Hepatocyte (in vitro differentiated cells): Measurements from ENCODE around the gene ZFHX2. TPM values are rescaled to one million over a fixed set of nuclear protein-coding genes. Genes with fewer than 3 reads are reported as not detected.
A peak's percentile ranks its signal among the peaks of the same experiment; 100 is the strongest.

Experiments used
- DNase-seq: peaks from one replicate; pipeline ENCODE4 v3.0.0-alpha.2; 2016; ENCODE audit warnings: low spot score
- H2AFZ ChIP-seq: fragments of 200-600 bp; sonication (generic); 2 replicates; pipeline ENCODE4 v1.6.0; 2016; ENCODE audit warnings: antibody characterized with exemption, mild to moderate bottlenecking
- H3K27ac ChIP-seq: fragments of 200-600 bp; sonication (generic); 2 replicates; pipeline ENCODE4 v1.5.1; 2016; ENCODE audit warnings: mild to moderate bottlenecking
- H3K27me3 ChIP-seq: fragments of 200-600 bp; sonication (generic); 2 replicates; pipeline ENCODE4 v1.6.1; 2016
- H3K36me3 ChIP-seq: fragments of 200-600 bp; sonication (generic); replicated peaks from 2 replicates; pipeline ENCODE4 v1.5.1; 2016; ENCODE audit warnings: low read depth; ENCODE audit not compliant: insufficient read depth
- H3K4me1 ChIP-seq: fragments of 200-600 bp; sonication (generic); 2 replicates; pipeline ENCODE4 v1.5.1; 2016; ENCODE audit warnings: mild to moderate bottlenecking, moderate library complexity; ENCODE audit not compliant: insufficient read depth
- H3K4me2 ChIP-seq: fragments of 200-600 bp; sonication (generic); 2 replicates; pipeline ENCODE4 v1.6.0; 2016
- H3K4me3 ChIP-seq: fragments of 200-600 bp; sonication (generic); 2 replicates; pipeline ENCODE4 v1.5.1; 2016; ENCODE audit warnings: mild to moderate bottlenecking
- H3K79me2 ChIP-seq: fragments of 200-600 bp; sonication (generic); 2 replicates; pipeline ENCODE4 v1.6.0; 2017; ENCODE audit warnings: mild to moderate bottlenecking
- H3K9me2 ChIP-seq: fragments of 200-600 bp; sonication (generic); replicated peaks from 2 replicates; pipeline ENCODE4 v1.6.0; 2017; ENCODE audit warnings: mild to moderate bottlenecking; ENCODE audit not compliant: insufficient read depth
- H3K9me3 ChIP-seq: fragments of 200-600 bp; sonication (generic); 2 replicates; pipeline ENCODE4 v1.5.1; 2016; ENCODE audit warnings: low read depth, mild to moderate bottlenecking
- H4K20me1 ChIP-seq: fragments of 200-600 bp; sonication (generic); 2 replicates; pipeline ENCODE4 v1.6.0; 2016; ENCODE audit warnings: mild to moderate bottlenecking; ENCODE audit not compliant: insufficient read depth, poor library complexity, severe bottlenecking
- EZH2 ChIP-seq: fragments of 200-600 bp; sonication (generic); IDR thresholded peaks from 2 replicates; pipeline ENCODE4 v1.6.1; 2016; ENCODE audit warnings: antibody characterized with exemption, mild to moderate bottlenecking, borderline replicate concordance
- EZH2phosphoT487 ChIP-seq: fragments of 200-600 bp; sonication (generic); IDR thresholded peaks from one replicate; pipeline ENCODE4 v1.6.1; 2018; ENCODE audit warnings: antibody characterized with exemption, mild to moderate bottlenecking, low read depth, moderate library complexity; ENCODE audit not compliant: unreplicated experiment, severe bottlenecking
- WGBS: methylation state at CpG from one replicate; pipeline ENCODE4 v1.1.6; 2016; ENCODE audit warnings: low lambda C conversion rate; ENCODE audit errors: missing lambda C conversion rate; 5-methylcytosine and 5-hydroxymethylcytosine counted together
- polyA plus RNA-seq: library from polyadenylated mRNA; unstranded; fragments of >200 nt; fragmentation: Nextera tagmentation; extraction: Ambion mirVana; gene quantifications from 2 replicates; pipeline ENCODE4 v1.2.1, GENCODE V29; 2016
- total RNA-seq: library from RNA; depleted of rRNA; stranded (reverse); fragments of >200 nt; gene quantifications from 2 replicates; pipeline ENCODE4 v1.2.3, GENCODE V29; 2014
- TF ChIP-seq, protein P1 (sequence below): fragments of 200-600 bp; sonication (generic); IDR thresholded peaks from 2 replicates; pipeline ENCODE4 v1.5.1; 2016; ENCODE audit warnings: antibody characterized with exemption, mild to moderate bottlenecking; ENCODE audit not compliant: poor library complexity

ZFHX2 gene
- total and polyA plus RNA-seq, 2 experiments from 2014 or later = 1.4 to 1.5 TPM

DNA sequence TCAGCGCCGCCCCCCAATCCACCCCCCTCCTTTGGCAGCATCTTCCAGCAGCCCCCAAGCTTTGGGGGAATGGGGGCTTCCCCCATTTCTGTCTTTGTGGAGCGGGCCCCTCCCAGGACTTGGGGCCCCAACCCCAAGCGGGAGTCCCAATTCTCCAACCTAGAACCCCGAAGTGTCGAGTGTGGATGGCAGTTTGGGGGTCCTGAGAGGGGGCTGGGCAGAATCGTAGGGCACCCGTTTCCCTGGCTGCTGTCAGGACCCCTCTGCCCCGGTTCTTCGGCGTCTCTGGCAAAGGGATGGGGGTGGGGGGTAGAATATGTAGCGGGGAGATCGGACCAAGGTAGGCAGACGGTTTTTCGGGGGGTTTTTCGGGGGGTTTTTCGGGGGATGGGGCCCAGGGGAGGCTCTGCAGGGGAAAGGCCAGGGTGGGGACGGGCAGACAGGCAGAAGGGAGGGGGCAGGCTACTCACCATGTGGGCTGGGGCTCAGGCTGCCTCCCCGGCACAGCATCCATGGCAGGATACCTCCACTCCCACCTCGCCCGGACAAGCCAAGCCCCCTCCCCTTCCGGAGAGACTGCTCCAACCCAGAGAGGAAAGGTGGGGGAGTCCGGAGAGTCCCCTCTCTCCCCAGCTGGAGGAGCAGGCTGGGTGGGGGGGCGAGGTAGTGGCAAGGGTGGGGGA lies 26.3 kb upstream of the ZFHX2 start:
- H3K4me2 ChIP-seq = peak overlapping the region; percentile 82
- H3K27me3 ChIP-seq = peaks cover 67% of the 10 kb centered on the region
- WGBS = 10% methylated on average over 15 of the region's 24 CpGs
- no peaks in the 10 kb centered on the region for H4K20me1 ChIP-seq
- no peaks in the 10 kb centered on the region for H3K9me2 ChIP-seq
- peaks cover 10% of the 10 kb centered on the region for H3K4me1 ChIP-seq
- peak; percentile 10 for DNase-seq
- TF ChIP-seq EZH2 = no peak
- TF ChIP-seq EZH2phosphoT487 = no peak
- TF ChIP-seq, protein P1, sequence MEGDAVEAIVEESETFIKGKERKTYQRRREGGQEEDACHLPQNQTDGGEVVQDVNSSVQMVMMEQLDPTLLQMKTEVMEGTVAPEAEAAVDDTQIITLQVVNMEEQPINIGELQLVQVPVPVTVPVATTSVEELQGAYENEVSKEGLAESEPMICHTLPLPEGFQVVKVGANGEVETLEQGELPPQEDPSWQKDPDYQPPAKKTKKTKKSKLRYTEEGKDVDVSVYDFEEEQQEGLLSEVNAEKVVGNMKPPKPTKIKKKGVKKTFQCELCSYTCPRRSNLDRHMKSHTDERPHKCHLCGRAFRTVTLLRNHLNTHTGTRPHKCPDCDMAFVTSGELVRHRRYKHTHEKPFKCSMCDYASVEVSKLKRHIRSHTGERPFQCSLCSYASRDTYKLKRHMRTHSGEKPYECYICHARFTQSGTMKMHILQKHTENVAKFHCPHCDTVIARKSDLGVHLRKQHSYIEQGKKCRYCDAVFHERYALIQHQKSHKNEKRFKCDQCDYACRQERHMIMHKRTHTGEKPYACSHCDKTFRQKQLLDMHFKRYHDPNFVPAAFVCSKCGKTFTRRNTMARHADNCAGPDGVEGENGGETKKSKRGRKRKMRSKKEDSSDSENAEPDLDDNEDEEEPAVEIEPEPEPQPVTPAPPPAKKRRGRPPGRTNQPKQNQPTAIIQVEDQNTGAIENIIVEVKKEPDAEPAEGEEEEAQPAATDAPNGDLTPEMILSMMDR = no peak
- H3K9me3 ChIP-seq = no peaks in the 10 kb centered on the region
- no peak overlapping the region for H2AFZ ChIP-seq
- no peak overlapping the region for H3K27ac ChIP-seq
- no peaks in the 10 kb centered on the region for H3K36me3 ChIP-seq
- H3K4me3 ChIP-seq = no peak overlapping the region
- no peaks in the 10 kb centered on the region for H3K79me2 ChIP-seq

DNA sequence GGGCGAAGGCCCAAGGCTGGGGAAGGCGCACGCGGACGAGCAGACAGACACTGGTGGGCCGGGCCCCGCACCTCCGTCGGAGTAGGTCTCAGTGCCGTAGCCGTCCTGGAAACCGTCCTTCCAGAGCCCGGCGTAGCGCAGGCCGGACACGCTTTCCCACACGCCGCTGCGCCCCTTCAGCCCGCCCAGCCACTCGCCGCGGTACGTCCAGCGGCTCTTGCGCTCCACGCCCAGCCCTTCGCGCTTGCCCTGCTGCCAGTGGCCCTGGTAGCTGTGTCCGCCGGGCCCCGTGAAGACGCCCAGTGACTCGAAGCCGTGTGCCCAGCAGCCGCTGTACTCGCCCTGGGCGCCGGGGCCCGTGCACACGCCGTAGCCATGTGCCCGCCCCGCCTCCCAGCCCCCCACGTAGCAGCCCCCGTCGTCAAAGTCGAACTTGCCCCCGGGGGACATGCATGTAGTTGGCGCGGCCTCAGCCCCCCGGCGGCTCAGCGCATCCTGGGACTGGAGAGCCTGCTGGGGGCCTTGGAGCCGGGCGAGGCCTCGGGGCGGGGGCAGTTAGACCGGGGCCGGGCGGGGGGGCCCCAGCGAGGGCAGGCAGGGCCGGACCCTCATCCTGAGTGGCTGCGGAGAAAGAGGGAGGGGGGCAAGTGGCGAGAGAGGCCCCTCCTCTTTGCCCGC lies 25.6 kb upstream of the ZFHX2 start:
- H3K79me2 ChIP-seq = no peaks in the 10 kb centered on the region
- TF ChIP-seq EZH2 (peak; percentile 10), EZH2phosphoT487 (no peak)
- H3K9me3 ChIP-seq = no peaks in the 10 kb centered on the region
- H3K27ac ChIP-seq = no peak overlapping the region
- H3K27me3 ChIP-seq = peaks cover 67% of the 10 kb centered on the region
- 3% methylated on average over 10 of the region's 67 CpGs for WGBS
- H4K20me1 ChIP-seq = no peaks in the 10 kb centered on the region
- no peaks in the 10 kb centered on the region for H3K36me3 ChIP-seq
- peak overlapping the region; percentile 58 for H2AFZ ChIP-seq
- no peaks in the 10 kb centered on the region for H3K9me2 ChIP-seq
- no peak overlapping the region for H3K4me3 ChIP-seq
- peak overlapping the region; percentile 82 for H3K4me2 ChIP-seq
- DNase-seq = peak; percentile 18
- H3K4me1 ChIP-seq = peaks cover 10% of the 10 kb centered on the region

- TF ChIP-seq EZH2 (no peak), EZH2phosphoT487 (no peak)
- TF ChIP-seq, protein P1 = no peak
- H4K20me1 ChIP-seq = no peaks in the 10 kb centered on the region
- peaks cover 12% of the 10 kb centered on the region for H3K4me1 ChIP-seq
- no peak overlapping the region for H3K27ac ChIP-seq
- peaks cover 53% of the 10 kb centered on the region for H3K27me3 ChIP-seq
- no peak overlapping the region for H2AFZ ChIP-seq
- H3K79me2 ChIP-seq = no peaks in the 10 kb centered on the region
- no peak overlapping the region for H3K4me2 ChIP-seq
- H3K9me3 ChIP-seq = no peaks in the 10 kb centered on the region
- H3K36me3 ChIP-seq = no peaks in the 10 kb centered on the region
- DNase-seq = peak; percentile 2
- H3K9me2 ChIP-seq = no peaks in the 10 kb centered on the region
- WGBS = 76% methylated on average over 5 of the region's 5 CpGs
- no peak overlapping the region for H3K4me3 ChIP-seq
Measured at GRCh38 chr14:23573384-23574015, 21.9 kb upstream of the ZFHX2 start.

DNA sequence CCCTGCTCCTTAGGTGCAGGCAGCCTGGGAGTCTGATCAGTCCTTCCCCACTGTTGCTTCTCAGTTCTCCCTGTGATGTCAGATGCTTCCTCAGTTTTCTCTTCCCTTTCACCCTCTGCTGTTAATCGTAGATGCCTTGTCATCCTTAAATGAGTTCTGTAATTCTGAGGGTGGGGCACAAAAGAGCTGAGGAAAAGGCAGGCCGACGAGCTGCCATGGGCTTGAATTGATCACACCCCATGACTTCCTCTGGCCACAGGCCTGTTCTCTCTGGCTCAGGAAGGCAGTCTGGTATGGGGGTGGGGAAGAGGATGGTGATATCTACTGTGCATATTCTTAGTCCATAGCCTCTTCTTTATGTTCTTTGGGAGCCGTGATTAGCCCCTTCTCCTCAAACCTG lies 21.3 kb upstream of the ZFHX2 start:
- Histone ChIP-seq H3K27ac (no peak overlapping the region), H3K9me3 (no peaks in the 10 kb centered on the region), H2AFZ (no peak overlapping the region), H3K79me2 (no peaks in the 10 kb centered on the region), H3K9me2 (no peaks in the 10 kb centered on the region), H3K36me3 (no peaks in the 10 kb centered on the region), H4K20me1 (no peaks in the 10 kb centered on the region), H3K27me3 (peaks cover 47% of the 10 kb centered on the region), H3K4me1 (peaks cover 18% of the 10 kb centered on the region), H3K4me3 (no peak overlapping the region), H3K4me2 (no peak overlapping the region)
- WGBS = 72% methylated on average over 4 of the region's 4 CpGs
- DNase-seq = peak; percentile 1
- TF ChIP-seq, protein P1 = no peak
- TF ChIP-seq EZH2phosphoT487 (no peak), EZH2 (no peak)
